Measurements from ENCODE around the gene CTRB1. TPM values are rescaled to one million over a fixed set of nuclear protein-coding genes. Genes with fewer than 3 reads are reported as not detected.

CTRB1 gene
- not detected in 2 replicates for total RNA-seq

GRCh38 chr16:75218256-75219076 is at the start of gene CTRB1:
Gene CTRB1, plus strand, starts transcription at chr16:75218988. Its CDS starts 20 bp downstream, at chr16:75219008.

DNA sequence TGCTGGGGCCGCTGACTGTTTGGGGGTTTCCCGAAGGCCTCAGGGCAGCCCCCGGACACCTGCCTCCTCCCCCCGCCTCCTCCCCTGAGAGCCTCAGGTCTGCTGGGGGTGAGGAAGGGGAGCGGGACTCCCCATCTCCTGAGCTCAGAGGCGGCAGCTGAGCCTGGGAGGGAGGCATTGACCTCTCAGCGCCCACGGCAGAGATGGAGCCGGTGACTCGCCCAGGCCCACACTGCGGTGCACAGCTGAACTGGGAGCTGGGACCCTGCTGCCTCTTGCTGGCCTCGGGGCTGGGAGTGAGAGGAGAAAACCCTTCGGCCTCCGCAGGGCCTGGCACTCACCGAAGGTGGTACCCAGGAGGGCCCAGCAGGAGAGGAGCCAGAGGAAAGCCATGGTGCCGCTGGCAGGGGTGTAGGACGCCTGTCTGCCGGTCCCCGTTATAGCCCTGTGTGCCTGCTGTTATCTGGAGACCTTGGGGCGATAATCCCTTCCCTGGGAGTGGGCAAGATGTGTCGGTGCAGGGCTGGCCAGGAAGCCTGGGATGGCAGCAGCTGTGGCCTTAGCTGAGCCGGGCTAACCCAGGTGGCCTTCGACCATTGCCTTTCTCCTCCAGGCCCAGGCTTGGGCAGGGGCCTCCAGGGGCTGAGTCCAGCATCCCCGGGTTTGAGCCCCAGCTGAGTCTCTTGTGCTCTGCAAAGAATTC is 11.9 kb upstream of the CTRB1 start, which contains the start of gene CTRB2:
Gene CTRB2 (minus strand): TSS at position 413 of the 703 bp plus-strand sequence. CDS start 20 bp downstream, at position 393.

DNA sequence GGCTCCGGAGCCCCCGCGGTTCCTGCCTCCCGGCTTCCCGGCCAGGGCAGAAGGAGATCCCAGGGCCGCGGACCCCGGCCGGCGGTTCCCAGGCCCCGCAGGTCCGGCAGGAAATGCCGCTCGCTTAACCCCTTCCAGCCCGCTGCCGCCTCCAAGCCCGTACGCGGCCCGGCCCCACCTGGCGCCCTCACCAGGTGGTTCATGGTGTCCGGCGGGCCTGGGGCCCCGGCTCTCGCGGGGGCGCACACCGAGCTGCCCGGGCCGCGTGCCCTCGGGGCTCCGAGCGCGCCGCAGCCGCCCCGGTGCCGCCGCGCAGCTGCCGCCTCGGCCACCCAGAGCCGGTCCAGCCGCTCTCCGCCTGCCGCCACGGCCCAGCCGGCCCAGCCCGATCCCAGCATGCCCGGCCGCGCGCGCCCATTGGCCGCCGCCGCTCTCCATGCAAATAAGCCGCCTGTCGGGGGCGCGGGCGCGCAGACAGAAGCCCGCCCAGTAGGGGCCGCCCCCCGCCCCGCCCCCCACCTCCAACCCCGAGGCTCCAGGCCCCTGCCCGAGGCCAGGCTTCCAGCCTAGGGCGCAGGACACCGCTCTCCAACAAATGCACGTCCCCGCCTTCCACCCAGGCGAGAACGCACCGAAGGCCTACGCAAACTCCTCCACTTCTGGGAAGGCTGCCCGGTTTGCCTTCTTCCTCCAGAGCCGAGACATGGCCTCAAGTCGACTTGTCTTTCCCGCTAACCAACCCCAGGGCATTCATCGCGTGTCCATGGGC is 32.7 kb downstream of the CTRB1 start, which contains the start of gene BCAR1:
Gene BCAR1 (minus strand): TSS at position 345 of the 769 bp plus-strand sequence. CDS start 142 bp downstream, at position 203.

Other genes with a start within 250 kb of the CTRB1 start
- gene WDR59, start 233.9 kb upstream of the CTRB1 start, total RNA-seq: 11.7 and 13.4 TPM in 2 replicates
- 13.9 and 17.7 TPM in 2 replicates for gene ZNRF1, start 220.0 kb upstream of the CTRB1 start, total RNA-seq
- 0.44 and 2.1 TPM in 2 replicates for gene LDHD, start 102.2 kb upstream of the CTRB1 start, total RNA-seq
- 13.1 and 16.6 TPM in 2 replicates for gene ZFP1, start 70.5 kb upstream of the CTRB1 start, total RNA-seq
- not detected in 2 replicates for gene CTRB2, start 11.8 kb upstream of the CTRB1 start, total RNA-seq
- 52.8 and 55.7 TPM in 2 replicates for gene BCAR1, start 32.6 kb downstream of the CTRB1 start, total RNA-seq
- 59.5 and 80.5 TPM in 2 replicates for gene CFDP1, start 214.5 kb downstream of the CTRB1 start, total RNA-seq
- gene TMEM170A, start 245.7 kb downstream of the CTRB1 start, total RNA-seq: 17.9 and 30.9 TPM in 2 replicates